GM18909 (cell line): ENCODE measurements around the gene CPHXL.

Source experiments
- ATAC-seq: cut with Tn5 transposase; IDR thresholded peaks from one replicate; pipeline ENCODE4 v1.9.1; 2021; ENCODE audit warnings: mild to moderate bottlenecking; ENCODE audit not compliant: unreplicated experiment, poor library complexity

The CPHXL gene

GRCh38 chr16:75703306-75703705 lies 23.0 kb downstream of the CPHXL start:
- ATAC-seq: no peak

GRCh38 chr16:75702242-75702641 lies 24.0 kb downstream of the CPHXL start:
- no peak for ATAC-seq

- ATAC-seq: no peak
These were observed 24.9 kb downstream of the CPHXL start, which contains the start of gene DUXB for GRCh38 chr16:75701361-75701760. Gene DUXB (minus strand): TSS chr16:75701461. CDS start chr16:75701418, 43 bp downstream.

- ATAC-seq: no peak
These were observed 28.7 kb downstream of the CPHXL start for GRCh38 chr16:75697571-75697970.

- ATAC-seq: no peak
These were observed 30.6 kb downstream of the CPHXL start for GRCh38 chr16:75695708-75696107.

- ATAC-seq: no peak
These were observed 38.9 kb downstream of the CPHXL start for GRCh38 chr16:75687361-75687760.

GRCh38 chr16:75682308-75682707 lies 44.0 kb downstream of the CPHXL start:
- no peak for ATAC-seq

GRCh38 chr16:75679366-75679765 lies 46.9 kb downstream of the CPHXL start:
- no peak for ATAC-seq

- ATAC-seq: no peak
These were observed 49.4 kb downstream of the CPHXL start, which contains the start of gene CPHXL2 for GRCh38 chr16:75676909-75677308. Gene CPHXL2 (minus strand): TSS chr16:75677009. CDS start chr16:75676999, 10 bp downstream.

GRCh38 chr16:75667503-75667902 lies 58.8 kb downstream of the CPHXL start:
- ATAC-seq: no peak
